NCI-H524 (cell line): ENCODE data around the gene GTF2A1.
A peak's percentile ranks its signal among the peaks of the same experiment; 100 is the strongest.
"Not testable (repeated sequence)": the region's sequence is repeated elsewhere in the genome, so short reads cannot be mapped to it uniquely, and the experiment has no call there.

Source experiments
- DNase-seq, 2 experiments: peaks; one replicate each; lab custom pipeline; 2025; lab: John Stamatoyannopoulos, UW

GTF2A1 gene

GRCh38 chr14:81220830-81221578 lies at the start of gene GTF2A1:
GTF2A1 (minus strand) TSS chr14:81220959; CDS start chr14:81220518, 441 bp downstream.
- peak; percentile 99 to 100 for DNase-seq

GRCh38 chr14:81269979-81270375 lies 49.2 kb upstream of the GTF2A1 start:
- DNase-seq = no peak

GRCh38 chr14:81269100-81269978 lies 48.6 kb upstream of the GTF2A1 start:
- peak; percentile 54 to 89 for DNase-seq

- DNase-seq = no peak
These were observed 47.3 kb upstream of the GTF2A1 start for GRCh38 chr14:81268016-81268416.

- no peak for DNase-seq
These were observed 44.9 kb upstream of the GTF2A1 start for GRCh38 chr14:81265636-81266169.

GRCh38 chr14:81264671-81265070 lies 43.9 kb upstream of the GTF2A1 start:
- DNase-seq = no peak

GRCh38 chr14:81263777-81264410 lies 43.1 kb upstream of the GTF2A1 start:
- DNase-seq = no peak

GRCh38 chr14:81261176-81261575 lies 40.4 kb upstream of the GTF2A1 start:
- no peak for DNase-seq

GRCh38 chr14:81260732-81261131 lies 40.0 kb upstream of the GTF2A1 start:
- DNase-seq = no peak

GRCh38 chr14:81256289-81256960 lies 35.7 kb upstream of the GTF2A1 start:
- DNase-seq = no peak

- no peak for DNase-seq
These were observed 31.5 kb upstream of the GTF2A1 start for GRCh38 chr14:81252278-81252677.

- DNase-seq = no peak
These were observed 26.6 kb upstream of the GTF2A1 start for GRCh38 chr14:81247271-81247766.

GRCh38 chr14:81246461-81247270 lies 25.9 kb upstream of the GTF2A1 start:
- DNase-seq = no peak

GRCh38 chr14:81245771-81246170 lies 25.0 kb upstream of the GTF2A1 start:
- no peak for DNase-seq

- not testable (repeated sequence) for DNase-seq
These were observed 23.7 kb upstream of the GTF2A1 start for GRCh38 chr14:81244431-81244830.

GRCh38 chr14:81243499-81243898 lies 22.7 kb upstream of the GTF2A1 start:
- DNase-seq = no peak

GRCh38 chr14:81236849-81237248 lies 16.1 kb upstream of the GTF2A1 start:
- not testable (repeated sequence) for DNase-seq

- no peak for DNase-seq
These were observed 15.4 kb upstream of the GTF2A1 start for GRCh38 chr14:81236138-81236537.

- DNase-seq = no peak
These were observed 14.3 kb upstream of the GTF2A1 start for GRCh38 chr14:81235096-81235495.

- no peak for DNase-seq
These were observed 13.5 kb upstream of the GTF2A1 start for GRCh38 chr14:81234278-81234677.

GRCh38 chr14:81233615-81234014 lies 12.9 kb upstream of the GTF2A1 start:
- no peak for DNase-seq
